KMS-11 (cell line): ENCODE data around the gene INTS4.

Experiments
- H2AFZ ChIP-seq: fragments of 200-600 bp; sonication (generic); 2 replicates; pipeline ENCODE4 v1.6.1; 2016; ENCODE audit warnings: antibody characterized with exemption, mixed run types, low read depth
- H3K27ac ChIP-seq: fragments of 200-600 bp; sonication (generic); 2 replicates; pipeline ENCODE4 v1.6.1; 2016; ENCODE audit warnings: mild to moderate bottlenecking, mixed run types
- H3K27me3 ChIP-seq: fragments of 200-600 bp; sonication (generic); 2 replicates; pipeline ENCODE4 v1.6.1; 2017; ENCODE audit warnings: mild to moderate bottlenecking, low read depth, mixed run types, moderate library complexity; ENCODE audit not compliant: insufficient read depth
- H3K36me3 ChIP-seq: fragments of 200-600 bp; sonication (generic); 2 replicates; pipeline ENCODE4 v1.6.1; 2017; ENCODE audit warnings: mild to moderate bottlenecking, mixed run types; ENCODE audit not compliant: insufficient read depth
- H3K4me1 ChIP-seq: fragments of 200-600 bp; sonication (generic); 2 replicates; pipeline ENCODE4 v1.6.1; 2016; ENCODE audit warnings: mild to moderate bottlenecking, low read depth, mixed run types; ENCODE audit not compliant: poor library complexity, severe bottlenecking
- H3K4me2 ChIP-seq: fragments of 200-600 bp; sonication (generic); 2 replicates; pipeline ENCODE4 v1.7.0; 2016; ENCODE audit warnings: mild to moderate bottlenecking, mixed run types
- H3K4me3 ChIP-seq: fragments of 200-600 bp; sonication (generic); IDR thresholded peaks from 2 replicates; pipeline ENCODE4 v1.6.1; 2017; ENCODE audit warnings: low read depth, low read length, mixed read lengths; ENCODE audit not compliant: insufficient read depth
- H3K79me2 ChIP-seq: fragments of 200-600 bp; sonication (generic); 2 replicates; pipeline ENCODE4 v1.6.1; 2016; ENCODE audit warnings: low read depth, mixed run types; ENCODE audit not compliant: insufficient read depth
- H3K9ac ChIP-seq: fragments of 200-600 bp; sonication (generic); 2 replicates; pipeline ENCODE4 v1.6.1; 2016; ENCODE audit warnings: mild to moderate bottlenecking, mixed run types
- H4K20me1 ChIP-seq: fragments of 200-600 bp; sonication (generic); 2 replicates; pipeline ENCODE4 v1.6.1; 2016; ENCODE audit warnings: mild to moderate bottlenecking, mixed run types; ENCODE audit not compliant: insufficient read depth
- CTCF ChIP-seq: fragments of 200-600 bp; sonication (generic); conservative IDR thresholded peaks from 2 replicates; pipeline ENCODE4 v1.6.1; 2017; ENCODE audit warnings: low read depth, mild to moderate bottlenecking, antibody characterized with exemption, low read length, moderate library complexity, mixed read lengths

Gene INTS4

GRCh38 chr11:78037056-78037455 lies 42.6 kb upstream of the INTS4 start:
- Histone ChIP-seq H3K27me3 (no peaks in the 10 kb centered on the region), H3K4me3 (no peak overlapping the region), H3K4me1 (peaks cover 22% of the 10 kb centered on the region), H3K36me3 (no peaks in the 10 kb centered on the region), H3K27ac (no peak overlapping the region), H3K4me2 (no peak overlapping the region), H3K79me2 (no peaks in the 10 kb centered on the region), H4K20me1 (no peaks in the 10 kb centered on the region), H3K9ac (no peak overlapping the region), H2AFZ (no peak overlapping the region)
- no peak for TF ChIP-seq CTCF

- Histone ChIP-seq H3K27me3 (no peaks in the 10 kb centered on the region), H3K9ac (no peak overlapping the region), H3K4me1 (peaks cover 29% of the 10 kb centered on the region), H3K27ac (no peak overlapping the region), H3K4me3 (no peak overlapping the region), H3K36me3 (no peaks in the 10 kb centered on the region), H3K4me2 (no peak overlapping the region), H2AFZ (no peak overlapping the region), H3K79me2 (no peaks in the 10 kb centered on the region), H4K20me1 (no peaks in the 10 kb centered on the region)
- TF ChIP-seq CTCF: no peak
These were observed 41.8 kb upstream of the INTS4 start for GRCh38 chr11:78036313-78036712.

- Histone ChIP-seq H3K27me3 (no peaks in the 10 kb centered on the region), H3K9ac (no peak overlapping the region), H3K36me3 (no peaks in the 10 kb centered on the region), H2AFZ (no peak overlapping the region), H3K4me2 (no peak overlapping the region), H3K4me3 (no peak overlapping the region), H3K4me1 (peaks cover 24% of the 10 kb centered on the region), H3K79me2 (no peaks in the 10 kb centered on the region), H4K20me1 (no peaks in the 10 kb centered on the region), H3K27ac (no peak overlapping the region)
- no peak for TF ChIP-seq CTCF
These were observed 40.2 kb upstream of the INTS4 start for GRCh38 chr11:78034623-78035022.

GRCh38 chr11:78033040-78033439 lies 38.6 kb upstream of the INTS4 start:
- H3K36me3 ChIP-seq: no peaks in the 10 kb centered on the region
- no peaks in the 10 kb centered on the region for H3K79me2 ChIP-seq
- no peak overlapping the region for H3K4me3 ChIP-seq
- no peak overlapping the region for H3K27ac ChIP-seq
- no peaks in the 10 kb centered on the region for H4K20me1 ChIP-seq
- no peak overlapping the region for H3K4me2 ChIP-seq
- no peak overlapping the region for H3K9ac ChIP-seq
- no peaks in the 10 kb centered on the region for H3K27me3 ChIP-seq
- no peak overlapping the region for H2AFZ ChIP-seq
- peaks cover 13% of the 10 kb centered on the region for H3K4me1 ChIP-seq
- TF ChIP-seq CTCF: no peak
